Stimulated activated CD8-positive, alpha-beta memory T cell treated with anti-CD3 and anti-CD28 coated beads, Interleukin-15, amount 100 ng/mL, for 1 hour (primary cell): Measurements from ENCODE around the gene C4BPA.
A peak's percentile ranks its signal among the peaks of the same experiment; 100 is the strongest.

ENCODE experiments used
- DNase-seq: peaks from one replicate; pipeline ENCODE4 v3.0.0-alpha.2; 2020; ENCODE audit warnings: low read depth

C4BPA gene

GRCh38 chr1:207077470-207078377 is 26.3 kb upstream of the C4BPA start:
- DNase-seq, result peak; percentile 35

GRCh38 chr1:207078578-207079132 is 25.4 kb upstream of the C4BPA start:
- DNase-seq, result no peak

- no peak for DNase-seq
Measured at GRCh38 chr1:207079706-207080241, 24.3 kb upstream of the C4BPA start.

GRCh38 chr1:207081088-207081487 is 22.9 kb upstream of the C4BPA start:
- DNase-seq, result no peak

GRCh38 chr1:207081806-207082205 is 22.2 kb upstream of the C4BPA start:
- DNase-seq, result no peak

GRCh38 chr1:207084232-207084631 is 19.8 kb upstream of the C4BPA start:
- DNase-seq, result no peak

GRCh38 chr1:207084701-207085180 is 19.3 kb upstream of the C4BPA start:
- DNase-seq, result peak; percentile 20

GRCh38 chr1:207085887-207086286 is 18.1 kb upstream of the C4BPA start:
- no peak for DNase-seq

GRCh38 chr1:207088161-207088560 is 15.9 kb upstream of the C4BPA start:
- DNase-seq, result no peak

GRCh38 chr1:207088701-207089626 is 15.1 kb upstream of the C4BPA start, which contains the start of gene C4BPB:
C4BPB (plus strand) TSS chr1:207088860; CDS start chr1:207089532, 672 bp downstream.
- DNase-seq, result no peak

- DNase-seq, result no peak
Measured at GRCh38 chr1:207089627-207090355, 14.2 kb upstream of the C4BPA start.

- DNase-seq, result no peak
Measured at GRCh38 chr1:207091200-207091908, 12.7 kb upstream of the C4BPA start.

GRCh38 chr1:207093944-207094343 is 10.1 kb upstream of the C4BPA start:
- DNase-seq, result no peak

- no peak for DNase-seq
Measured at GRCh38 chr1:207097871-207098324, 6.1 kb upstream of the C4BPA start.

- no peak for DNase-seq
Measured at GRCh38 chr1:207101720-207102119, 2.3 kb upstream of the C4BPA start.

- no peak for DNase-seq
Measured at GRCh38 chr1:207102146-207102545, 1.9 kb upstream of the C4BPA start.

GRCh38 chr1:207102659-207103058 is 1.4 kb upstream of the C4BPA start:
- DNase-seq, result no peak

GRCh38 chr1:207109004-207109403 is 5.0 kb downstream of the C4BPA start:
- DNase-seq, result no peak

- DNase-seq, result no peak
Measured at GRCh38 chr1:207112616-207113296, 8.7 kb downstream of the C4BPA start.

- no peak for DNase-seq
Measured at GRCh38 chr1:207115269-207115668, 11.2 kb downstream of the C4BPA start.
